T-cell (primary cell): ENCODE data around the gene SSBP2. TPM values are rescaled to one million over a fixed set of nuclear protein-coding genes. Genes with fewer than 3 reads are reported as not detected.
A peak's percentile ranks its signal among the peaks of the same experiment; 100 is the strongest.

Source experiments
- ATAC-seq, 4 experiments: fragments of 200-7000 bp in 3 of 4; fragments of 150-1000 bp in 1 of 4; cut with Tn5 transposase; replicated peaks in 1 of 4; 1 replicate in 3 of 4; 2 replicates in 1 of 4; pipeline ENCODE4 v1.10.0; 2021; ENCODE audit warnings: moderate library complexity in 3 of 4, mild to moderate bottlenecking in 2 of 4, moderate number of reproducible peaks in 1 of 4
- CTCF ChIA-PET, 2 donors: fragments of 300-600 bp; sonication (Branson Sonifier 250); formaldehyde crosslinking; loops; one replicate each; lab custom pipeline; 2022; ENCODE audit warnings: antibody characterized with exemption in 2 of 2; lab: Charles Lee
- POLR2A ChIA-PET, 2 donors: fragments of 300-600 bp; sonication (Branson Sonifier 250); formaldehyde crosslinking; loops; one replicate each; lab custom pipeline; 2022; ENCODE audit warnings: antibody characterized with exemption in 2 of 2; lab: Charles Lee
- DNase-seq, 35 experiments: peaks; one replicate each; pipeline versions ENCODE4 v3.0.0 to v3.0.0-alpha.2; 2013 to 2023
- H3K27ac ChIP-seq: one replicate; pipeline ENCODE4 v1.5.1; 2013; ENCODE audit warnings: low read length
- H3K27me3 ChIP-seq, 2 experiments: replicated peaks in 1 of 2; 1 replicate in 1 of 2; 2 replicates in 1 of 2; pipeline versions ENCODE4 v1.6.1 to v1.7.0; 2013; ENCODE audit warnings: low read length in 1 of 2, mixed read lengths in 1 of 2; ENCODE audit not compliant: control insufficient read depth in 2 of 2, insufficient read depth in 2 of 2; ENCODE audit errors: extremely low read depth in 1 of 2
- H3K36me3 ChIP-seq, 2 donors: 1 replicate in 1 of 2; 2 replicates in 1 of 2; pipeline versions ENCODE4 v1.6.1 to v1.7.0; 2013; ENCODE audit warnings: low read length in 1 of 2; ENCODE audit not compliant: control insufficient read depth in 2 of 2, insufficient read depth in 1 of 2; ENCODE audit errors: extremely low read depth in 1 of 2
- H3K4me1 ChIP-seq, 2 experiments: 1 replicate in 1 of 2; 2 replicates in 1 of 2; pipeline versions ENCODE4 v1.6.1 to v1.7.0; 2013; ENCODE audit warnings: low read length in 2 of 2, mixed read lengths in 1 of 2; ENCODE audit not compliant: insufficient read depth in 2 of 2, control insufficient read depth in 1 of 2; ENCODE audit errors: extremely low read depth in 1 of 2
- H3K4me3 ChIP-seq, 2 donors: 1 replicate in 1 of 2; 2 replicates in 1 of 2; pipeline versions ENCODE4 v1.5.1 to v1.7.0; 2013; ENCODE audit warnings: mild to moderate bottlenecking in 2 of 2, low read length in 1 of 2, moderate library complexity in 1 of 2; ENCODE audit not compliant: control insufficient read depth in 1 of 2; ENCODE audit errors: extremely low read depth in 1 of 2
- H3K9me3 ChIP-seq: 2 replicates; pipeline ENCODE4 v1.7.0; 2013
- H3K27ac Mint-ChIP-seq, 2 donors: one replicate each; pipeline ENCODE4 v1.8.0; 2020 to 2021; ENCODE audit warnings: mild to moderate bottlenecking in 2 of 2, mixed read lengths in 2 of 2
- H3K27me3 Mint-ChIP-seq, 2 donors: one replicate each; pipeline ENCODE4 v1.8.0; 2021 to 2022; ENCODE audit warnings: mixed read lengths in 2 of 2
- H3K36me3 Mint-ChIP-seq: one replicate; pipeline ENCODE4 v1.8.0; 2021; ENCODE audit warnings: mixed read lengths
- H3K4me1 Mint-ChIP-seq, 3 donors: one replicate each; pipeline ENCODE4 v1.8.0; 2020 to 2022; ENCODE audit warnings: mixed read lengths in 3 of 3, mild to moderate bottlenecking in 1 of 3
- H3K4me3 Mint-ChIP-seq, 3 donors: one replicate each; pipeline ENCODE4 v1.8.0; 2020 to 2022; ENCODE audit warnings: mild to moderate bottlenecking in 3 of 3, mixed read lengths in 3 of 3, moderate library complexity in 3 of 3
- H3K9me3 Mint-ChIP-seq, 3 donors: one replicate each; pipeline ENCODE4 v1.8.0; 2020 to 2022; ENCODE audit warnings: mixed read lengths in 3 of 3
- WGBS: methylation state at CpG from one replicate; pipeline ENCODE4 v1.1.5; 2013; ENCODE audit warnings: missing lambda C conversion rate; ENCODE audit not compliant: insufficient coverage; 5-methylcytosine and 5-hydroxymethylcytosine counted together
- total RNA-seq, 35 experiments: library from RNA in 6 of 35; stranded (reverse) in 6 of 35; fragments of 120-200 nt in 1 of 35; gene quantifications; one replicate each; pipeline versions ENCODE4 v1.2.1 to v1.2.4 and lab custom pipeline; 2013 to 2026

The SSBP2 gene
- total RNA-seq, 5 donors from 2014 or later (not counting 1 experiment from before 2014, with no cell fraction given) = 31.1 to 44.9 (median 35.8) TPM

GRCh38 chr5:81393783-81394718 lies 356.8 kb downstream of the SSBP2 start, which contains the start of gene ACOT12:
Gene ACOT12 (minus strand): TSS chr5:81394134. CDS start chr5:81394114, 20 bp downstream.
- Mint-ChIP-seq H3K36me3 (no peaks in the 10 kb centered on the region), H3K4me1 (peaks cover 5 to 10% (median 5%) of the 10 kb centered on the region in 3 donors), H3K27ac (no peak within 1 kb of the TSS), H3K27me3 (peaks cover 53 to 54% of the 10 kb centered on the region in 2 donors), H3K9me3 (peaks cover 4 to 5% (median 5%) of the 10 kb centered on the region in 3 donors), H3K4me3 (peak within 1 kb of the TSS in 2 of 3 donors; percentile 39 to 62)
- H3K27me3 ChIP-seq = peaks cover 2 to 34% of the 10 kb centered on the region in 2 experiments
- CTCF ChIA-PET = interaction anchor here in 1 of 2 donors (0.6 to 1.1 kb wide), 2 partner anchors 11 to 119 kb away, joined by 3 read pairs; no protein-coding TSS in a partner anchor
- peaks cover 0 to 9% of the 10 kb centered on the region in 2 experiments for H3K4me1 ChIP-seq
- POLR2A ChIA-PET = no interaction called here
- H3K27ac ChIP-seq = no peak within 1 kb of the TSS
- no peaks in the 10 kb centered on the region for H3K9me3 ChIP-seq
- peak within 1 kb of the TSS in 1 of 2 donors; percentile 40 for H3K4me3 ChIP-seq
- ATAC-seq = no peak
- DNase-seq = peak in 1 of 35 experiments; percentile 0
- WGBS = 10% methylated on average over 59 of the region's 77 CpGs
- no peaks in the 10 kb centered on the region for H3K36me3 ChIP-seq

- Histone ChIP-seq H3K27me3 (peaks cover 2 to 28% of the 10 kb centered on the region in 2 experiments), H3K36me3 (no peaks in the 10 kb centered on the region), H3K4me1 (peaks cover 0 to 9% of the 10 kb centered on the region in 2 experiments), H3K9me3 (no peaks in the 10 kb centered on the region), H3K27ac (no peak overlapping the region), H3K4me3 (no peak overlapping the region)
- DNase-seq (no peak), ATAC-seq (no peak)
- no peak overlapping the region for H3K27ac Mint-ChIP-seq
- CTCF ChIA-PET = interaction anchor here in 1 of 2 donors (0.6 kb wide), 1 partner anchor 119 kb away, joined by 3 read pairs; no protein-coding TSS in a partner anchor
- peaks cover 5 to 10% (median 5%) of the 10 kb centered on the region in 3 donors for H3K4me1 Mint-ChIP-seq
- peaks cover 55% of the 10 kb centered on the region in 2 donors for H3K27me3 Mint-ChIP-seq
- no peaks in the 10 kb centered on the region for H3K36me3 Mint-ChIP-seq
- WGBS = 0% methylated on average over 1 of the region's 10 CpGs
- peaks cover 4 to 5% (median 5%) of the 10 kb centered on the region in 3 donors for H3K9me3 Mint-ChIP-seq
- POLR2A ChIA-PET = no interaction called here
- H3K4me3 Mint-ChIP-seq = peak overlapping the region in 2 of 3 donors; percentile 39 to 62
Observed at GRCh38 chr5:81393430-81393782, 357.5 kb downstream of the SSBP2 start.

GRCh38 chr5:81389025-81389424 lies 361.9 kb downstream of the SSBP2 start:
- H3K4me3 ChIP-seq = no peak overlapping the region
- H3K27me3 Mint-ChIP-seq = peaks cover 39 to 45% of the 10 kb centered on the region in 2 donors
- H3K4me1 Mint-ChIP-seq = peaks cover 0 to 6% (median 5%) of the 10 kb centered on the region in 3 donors
- no peak for DNase-seq
- ChIA-PET POLR2A (no interaction called here), CTCF (no interaction called here)
- no peak for ATAC-seq
- no peak overlapping the region for H3K27ac ChIP-seq
- H3K27me3 ChIP-seq = peaks cover 0 to 10% of the 10 kb centered on the region in 2 experiments
- H3K4me3 Mint-ChIP-seq = no peak overlapping the region
- no peaks in the 10 kb centered on the region for H3K9me3 Mint-ChIP-seq
- H3K36me3 ChIP-seq = no peaks in the 10 kb centered on the region
- H3K36me3 Mint-ChIP-seq = no peaks in the 10 kb centered on the region
- H3K4me1 ChIP-seq = peaks cover 0 to 5% of the 10 kb centered on the region in 2 experiments
- no peak overlapping the region for H3K27ac Mint-ChIP-seq
- H3K9me3 ChIP-seq = no peaks in the 10 kb centered on the region

- WGBS = no CpG with 5 or more reads among the region's 4 CpGs
- Histone ChIP-seq H3K36me3 (no peaks in the 10 kb centered on the region), H3K4me1 (no peaks in the 10 kb centered on the region), H3K27ac (no peak overlapping the region), H3K27me3 (peaks cover 0 to 4% of the 10 kb centered on the region in 2 experiments), H3K9me3 (no peaks in the 10 kb centered on the region), H3K4me3 (no peak overlapping the region)
- Mint-ChIP-seq H3K4me3 (no peak overlapping the region), H3K27me3 (peaks cover 34 to 40% of the 10 kb centered on the region in 2 donors), H3K4me1 (peaks cover 0 to 2% (median 0%) of the 10 kb centered on the region in 3 donors), H3K36me3 (no peaks in the 10 kb centered on the region), H3K9me3 (no peaks in the 10 kb centered on the region), H3K27ac (no peak overlapping the region)
- ChIA-PET CTCF (interaction anchor here in 1 of 2 donors (0.6 kb wide), 1 partner anchor 890 kb away, joined by 3 read pairs; no protein-coding TSS in a partner anchor), POLR2A (no interaction called here)
- no peak for DNase-seq
- no peak for ATAC-seq
Observed at GRCh38 chr5:81388169-81388568, 362.7 kb downstream of the SSBP2 start.

GRCh38 chr5:81383867-81384266 lies 367.0 kb downstream of the SSBP2 start:
- Mint-ChIP-seq H3K9me3 (no peaks in the 10 kb centered on the region), H3K27me3 (peaks cover 7 to 13% of the 10 kb centered on the region in 2 donors), H3K4me1 (no peaks in the 10 kb centered on the region), H3K36me3 (no peaks in the 10 kb centered on the region), H3K4me3 (no peak overlapping the region), H3K27ac (no peak overlapping the region)
- no peak for DNase-seq
- H3K27me3 ChIP-seq = no peaks in the 10 kb centered on the region
- CTCF ChIA-PET = interaction anchor here in 1 of 2 donors (0.6 kb wide), 2 partner anchors 32 to 55 kb away, joined by 4 read pairs; no protein-coding TSS in a partner anchor
- no peaks in the 10 kb centered on the region for H3K36me3 ChIP-seq
- H3K27ac ChIP-seq = no peak overlapping the region
- no peak for ATAC-seq
- H3K4me1 ChIP-seq = no peaks in the 10 kb centered on the region
- H3K4me3 ChIP-seq = no peak overlapping the region
- POLR2A ChIA-PET = interaction anchor here in 1 of 2 donors (0.6 kb wide), 1 partner anchor 104 kb away, joined by 4 read pairs; no protein-coding TSS in a partner anchor
- WGBS = 100% methylated on average over 2 of the region's 2 CpGs
- H3K9me3 ChIP-seq = no peaks in the 10 kb centered on the region

DNA sequence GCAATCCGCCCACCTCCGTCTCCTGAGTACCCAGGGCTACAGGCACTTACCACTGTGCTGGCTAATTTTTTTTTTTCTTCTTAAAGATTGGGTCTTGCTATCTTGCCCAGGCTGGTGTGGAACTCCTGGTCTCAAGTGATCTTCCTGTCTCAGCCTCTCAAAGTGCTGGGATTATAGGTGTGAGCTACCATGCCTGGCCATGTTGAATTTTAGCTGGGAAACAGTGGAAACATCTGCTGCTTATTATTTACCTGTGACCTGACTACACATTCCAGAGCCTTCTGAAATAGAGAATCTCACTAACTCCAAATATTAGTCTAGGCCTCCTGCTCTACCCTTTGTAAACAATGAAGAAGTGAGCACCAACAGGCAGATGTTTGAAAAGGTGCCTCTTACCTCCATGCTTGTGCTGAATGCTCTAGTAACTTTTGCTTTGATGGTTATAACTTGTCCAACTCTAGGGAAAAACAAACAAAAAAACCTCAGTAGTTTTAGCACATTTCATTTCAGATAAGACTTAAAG lies 379.5 kb downstream of the SSBP2 start:
- Mint-ChIP-seq H3K36me3 (no peaks in the 10 kb centered on the region), H3K4me1 (no peaks in the 10 kb centered on the region), H3K27ac (no peak overlapping the region), H3K9me3 (no peaks in the 10 kb centered on the region), H3K4me3 (no peak overlapping the region), H3K27me3 (peaks cover 8 to 20% of the 10 kb centered on the region in 2 donors)
- H3K4me3 ChIP-seq = no peak overlapping the region
- no peak for DNase-seq
- no peaks in the 10 kb centered on the region for H3K4me1 ChIP-seq
- H3K27ac ChIP-seq = no peak overlapping the region
- peaks cover 0 to 13% of the 10 kb centered on the region in 2 experiments for H3K27me3 ChIP-seq
- 100% methylated on average over 2 of the region's 2 CpGs for WGBS
- ChIA-PET CTCF (no interaction called here), POLR2A (no interaction called here)
- no peaks in the 10 kb centered on the region for H3K9me3 ChIP-seq
- no peak for ATAC-seq
- no peaks in the 10 kb centered on the region for H3K36me3 ChIP-seq
